GM23248 (cell line): ENCODE results near the gene LHFPL2. TPM values are rescaled to one million over a fixed set of nuclear protein-coding genes. Genes with fewer than 3 reads are reported as not detected.

Experiments used
- DNase-seq: peaks from one replicate; pipeline ENCODE4 v3.0.0-alpha.2; 2015
- H2AFZ ChIP-seq: fragments of 200-600 bp; sonication (generic); 2 replicates; pipeline ENCODE4 v1.6.1; 2016; ENCODE audit warnings: antibody characterized with exemption
- H3F3A ChIP-seq: fragments of 200-600 bp; sonication (generic); 2 replicates; pipeline ENCODE4 v1.6.1; 2016; ENCODE audit warnings: mild to moderate bottlenecking, antibody characterized with exemption, mixed run types; ENCODE audit not compliant: insufficient read depth
- H3K27ac ChIP-seq: fragments of 200-600 bp; sonication (generic); 2 replicates; pipeline ENCODE4 v1.5.1; 2016; ENCODE audit warnings: mild to moderate bottlenecking
- H3K27me3 ChIP-seq: fragments of 200-600 bp; sonication (generic); replicated peaks from 2 replicates; pipeline ENCODE4 v1.6.1; 2016; ENCODE audit warnings: mild to moderate bottlenecking; ENCODE audit not compliant: insufficient read depth
- H3K36me3 ChIP-seq: fragments of 200-600 bp; sonication (generic); 2 replicates; pipeline ENCODE4 v1.6.1; 2016; ENCODE audit warnings: low read depth, mild to moderate bottlenecking
- H3K4me1 ChIP-seq: fragments of 200-600 bp; sonication (generic); 2 replicates; pipeline ENCODE4 v1.6.1; 2016; ENCODE audit warnings: mild to moderate bottlenecking; ENCODE audit not compliant: insufficient read depth
- H3K4me2 ChIP-seq: fragments of 200-600 bp; sonication (generic); one replicate; pipeline ENCODE4 v1.6.1; 2016; ENCODE audit warnings: mild to moderate bottlenecking; ENCODE audit not compliant: unreplicated experiment
- H3K4me3 ChIP-seq: fragments of 200-600 bp; sonication (generic); 2 replicates; pipeline ENCODE4 v1.5.1; 2016; ENCODE audit warnings: mild to moderate bottlenecking
- H3K79me2 ChIP-seq: fragments of 200-600 bp; sonication (generic); 2 replicates; pipeline ENCODE4 v1.6.1; 2016; ENCODE audit warnings: mild to moderate bottlenecking; ENCODE audit not compliant: insufficient read depth
- H3K9ac ChIP-seq: fragments of 200-600 bp; sonication (generic); 2 replicates; pipeline ENCODE4 v1.6.1; 2016; ENCODE audit warnings: mild to moderate bottlenecking
- H3K9me2 ChIP-seq: fragments of 200-600 bp; sonication (generic); 2 replicates; pipeline ENCODE4 v1.6.1; 2016; ENCODE audit warnings: mixed run types, mild to moderate bottlenecking, moderate library complexity; ENCODE audit not compliant: insufficient read depth
- H3K9me3 ChIP-seq: fragments of 200-600 bp; sonication (generic); one replicate; pipeline ENCODE4 v1.6.1; 2017; ENCODE audit warnings: low read depth
- H4K20me1 ChIP-seq: fragments of 200-600 bp; sonication (generic); 2 replicates; pipeline ENCODE4 v1.6.0; 2016; ENCODE audit not compliant: insufficient read depth
- EZH2 ChIP-seq: fragments of 200-600 bp; sonication (generic); IDR thresholded peaks from 2 replicates; pipeline ENCODE4 v1.6.1; 2018; ENCODE audit warnings: antibody characterized with exemption, mild to moderate bottlenecking; ENCODE audit not compliant: insufficient read depth, poor library complexity, severe bottlenecking
- EZH2phosphoT487 ChIP-seq: fragments of 200-600 bp; sonication (generic); IDR thresholded peaks from 2 replicates; pipeline ENCODE4 v1.6.1; 2018; ENCODE audit warnings: antibody characterized with exemption, moderate library complexity, mild to moderate bottlenecking, low read depth; ENCODE audit not compliant: insufficient read depth
- WGBS, 2 experiments: methylation state at CpG; one replicate each; pipeline ENCODE4 v1.1.6; 2015 to 2017; ENCODE audit warnings: low lambda C conversion rate in 2 of 2, low coverage in 1 of 2; ENCODE audit errors: missing lambda C conversion rate in 2 of 2; 5-methylcytosine and 5-hydroxymethylcytosine counted together
- in situ Hi-C: fragments of 300-500 bp; cut with MboI; formaldehyde crosslinking; loops from 2 replicates; pipeline ENCODE4 v1.15.0; 2020
- polyA plus RNA-seq: library from polyadenylated mRNA; unstranded; fragments of >200 nt; fragmentation: Nextera tagmentation; extraction: Ambion mirVana; gene quantifications from 2 replicates; pipeline ENCODE4 v1.2.1, GENCODE V29; 2016
- total RNA-seq: library from RNA; depleted of rRNA; stranded (reverse); fragments of >200 nt; shearing (Covaris generic); gene quantifications from 2 replicates; pipeline ENCODE4 v1.2.3, GENCODE V29; 2014

The LHFPL2 gene
- total and polyA plus RNA-seq, 2 experiments from 2014 or later = 8.0 to 13.7 TPM

- in situ Hi-C loops = no loop called here
- peak overlapping the region; percentile 91 for H3K9ac ChIP-seq
- H2AFZ ChIP-seq = peak overlapping the region; percentile 73
- H4K20me1 ChIP-seq = no peaks in the 10 kb centered on the region
- H3K27me3 ChIP-seq = no peaks in the 10 kb centered on the region
- H3K9me2 ChIP-seq = no peaks in the 10 kb centered on the region
- H3K36me3 ChIP-seq = no peaks in the 10 kb centered on the region
- H3K4me3 ChIP-seq = peak overlapping the region; percentile 80
- peaks cover 40% of the 10 kb centered on the region for H3K79me2 ChIP-seq
- peak overlapping the region; percentile 68 for H3K27ac ChIP-seq
- DNase-seq = peak; percentile 81
- 1% methylated on average over 22 to 38 of the region's 47 CpGs for WGBS, 2 experiments
- H3K9me3 ChIP-seq = no peaks in the 10 kb centered on the region
- H3K4me1 ChIP-seq = peaks cover 18% of the 10 kb centered on the region
- H3F3A ChIP-seq = peaks cover 19% of the 10 kb centered on the region
- TF ChIP-seq EZH2phosphoT487 = no peak
- no peak for TF ChIP-seq EZH2
- peak overlapping the region; percentile 94 for H3K4me2 ChIP-seq
Measured at GRCh38 chr5:78647838-78648358, 674 bp downstream of the LHFPL2 start.

- peak overlapping the region; percentile 73 for H2AFZ ChIP-seq
- in situ Hi-C loops = no loop called here
Measured at GRCh38 chr5:78647351-78647818, 1.2 kb downstream of the LHFPL2 start.

GRCh38 chr5:78644741-78645300, 3.8 kb downstream of the LHFPL2 start:
- Histone ChIP-seq H3K4me3 (no peak overlapping the region), H3K79me2 (peaks cover 56% of the 10 kb centered on the region), H3K4me2 (no peak overlapping the region), H3K9me3 (no peaks in the 10 kb centered on the region), H4K20me1 (no peaks in the 10 kb centered on the region), H3K27ac (no peak overlapping the region), H3K27me3 (no peaks in the 10 kb centered on the region), H3K9me2 (no peaks in the 10 kb centered on the region), H3K9ac (no peak overlapping the region), H3F3A (peaks cover 20% of the 10 kb centered on the region), H3K4me1 (peaks cover 14% of the 10 kb centered on the region), H3K36me3 (no peaks in the 10 kb centered on the region), H2AFZ (no peak overlapping the region)
- in situ Hi-C loops = no loop called here
- WGBS, 2 experiments = 79 to 89% methylated on average over 2 of the region's 2 CpGs
- TF ChIP-seq EZH2phosphoT487 = no peak
- TF ChIP-seq EZH2 = no peak
- DNase-seq = peak; percentile 31

More at GRCh38 chr5:78647351-78647818, 1.2 kb downstream of the LHFPL2 start:
- Histone ChIP-seq H3K4me1 (peaks cover 18% of the 10 kb centered on the region), H3K9me2 (no peaks in the 10 kb centered on the region), H3K4me2 (peak overlapping the region; percentile 94), H3K27ac (peak overlapping the region; percentile 68), H3K27me3 (no peaks in the 10 kb centered on the region), H4K20me1 (no peaks in the 10 kb centered on the region), H3K4me3 (peak overlapping the region; percentile 80), H3F3A (peaks cover 19% of the 10 kb centered on the region), H3K9ac (peak overlapping the region; percentile 91), H3K9me3 (no peaks in the 10 kb centered on the region), H3K79me2 (peaks cover 45% of the 10 kb centered on the region), H3K36me3 (no peaks in the 10 kb centered on the region)
- TF ChIP-seq EZH2 (no peak), EZH2phosphoT487 (no peak)
- DNase-seq = peak; percentile 69
- WGBS, 2 experiments = 2 to 3% methylated on average over 17 of the region's 17 CpGs

GRCh38 chr5:78644129-78644528, 4.4 kb downstream of the LHFPL2 start:
- Histone ChIP-seq H3K27ac (no peak overlapping the region), H3K4me2 (no peak overlapping the region), H3K4me3 (no peak overlapping the region), H3K9me2 (no peaks in the 10 kb centered on the region), H3F3A (peaks cover 21% of the 10 kb centered on the region; the same call in 1 of the 2 replicates), H3K9me3 (no peaks in the 10 kb centered on the region), H3K9ac (no peak overlapping the region), H3K27me3 (no peaks in the 10 kb centered on the region), H3K4me1 (peaks cover 19% of the 10 kb centered on the region), H3K36me3 (no peaks in the 10 kb centered on the region), H4K20me1 (no peaks in the 10 kb centered on the region), H3K79me2 (peaks cover 61% of the 10 kb centered on the region), H2AFZ (no peak overlapping the region)
- no peak for DNase-seq
- 97 to 100% methylated on average over 3 of the region's 3 CpGs for WGBS, 2 experiments
- TF ChIP-seq EZH2phosphoT487 = no peak
- in situ Hi-C loops = no loop called here
